Fibroblast of mammary gland (primary cell): ENCODE data around the gene NUP42.
"Not testable (repeated sequence)": the region's sequence is repeated elsewhere in the genome, so short reads cannot be mapped to it uniquely, and the experiment has no call there.

Source experiments
- DNase-seq: peaks from one replicate; pipeline ENCODE4 v3.0.0-alpha.2; 2010; ENCODE audit warnings: low read depth
- H3K4me3 ChIP-seq: 2 replicates; pipeline ENCODE4 v1.5.1; 2011; ENCODE audit warnings: low read depth, mild to moderate bottlenecking, low read length, moderate library complexity; ENCODE audit not compliant: control insufficient read depth
- CTCF ChIP-seq: conservative IDR thresholded peaks from 2 replicates; pipeline ENCODE4 v1.5.1; 2011; ENCODE audit warnings: low read depth, low read length, inconsistent platforms; ENCODE audit not compliant: control insufficient read depth, insufficient read depth

NUP42 gene

GRCh38 chr7:23183279-23184012 is 1.6 kb downstream of the NUP42 start:
- no peak for DNase-seq
- TF ChIP-seq CTCF = no peak
- H3K4me3 ChIP-seq = peak overlapping the region; percentile 93

DNA sequence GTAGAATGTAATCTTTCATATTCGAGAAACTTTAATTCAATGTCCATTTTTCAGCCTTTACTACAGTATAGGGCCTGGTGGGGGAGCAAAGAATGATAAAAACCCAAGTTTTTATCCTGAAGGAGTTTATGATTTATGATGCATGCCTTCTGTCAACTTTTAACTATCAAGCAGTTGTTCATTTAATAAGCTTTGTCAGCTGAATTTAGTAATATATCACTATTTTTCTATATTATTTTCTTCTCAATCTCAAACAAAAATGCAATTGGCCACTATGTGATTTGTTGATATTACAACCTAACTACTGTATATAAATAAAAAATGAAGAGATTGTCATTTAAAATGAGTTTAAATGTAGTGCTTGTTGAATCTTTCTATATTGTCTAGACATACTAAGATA is 2.4 kb downstream of the NUP42 start:
- no peak for TF ChIP-seq CTCF
- no peak overlapping the region for H3K4me3 ChIP-seq
- DNase-seq = no peak

DNA sequence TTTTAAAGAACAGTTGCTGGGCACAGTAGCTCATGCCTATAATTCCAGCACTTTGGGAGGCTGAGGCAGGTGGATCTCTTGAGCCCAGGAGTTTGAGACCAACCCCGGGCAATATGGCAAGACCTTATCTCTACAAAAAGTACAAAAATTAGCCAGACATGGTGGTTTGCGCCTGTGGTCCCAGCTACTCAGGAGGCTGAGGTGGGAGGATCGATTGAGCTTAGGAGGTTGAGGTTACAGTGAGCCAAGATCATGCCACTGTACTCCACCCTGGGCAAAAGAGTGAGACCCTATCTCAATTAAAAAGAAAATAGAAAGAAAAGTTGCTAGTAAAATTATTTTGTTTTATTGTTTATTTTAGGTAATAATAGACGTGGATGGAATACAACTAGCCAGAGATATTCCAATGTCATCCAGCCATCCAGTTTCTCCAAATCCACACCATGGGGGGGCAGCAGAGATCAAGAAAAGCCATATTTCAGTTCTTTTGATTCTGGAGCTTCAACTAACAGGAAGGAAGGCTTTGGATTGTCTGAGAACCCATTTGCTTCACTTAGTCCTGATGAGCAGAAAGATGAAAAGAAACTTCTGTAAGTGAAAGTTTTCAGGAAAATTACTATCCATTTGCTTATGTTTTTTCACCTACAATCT is 3.0 kb downstream of the NUP42 start:
- no peak overlapping the region for H3K4me3 ChIP-seq
- TF ChIP-seq CTCF = peak; percentile 65
- DNase-seq = peak; percentile 68

- H3K4me3 ChIP-seq = no peak overlapping the region
- no peak for DNase-seq
- no peak for TF ChIP-seq CTCF
Measured at GRCh38 chr7:23185980-23186379, 4.1 kb downstream of the NUP42 start.

GRCh38 chr7:23191022-23191421 is 9.2 kb downstream of the NUP42 start:
- TF ChIP-seq CTCF = no peak
- DNase-seq = no peak
- H3K4me3 ChIP-seq = no peak overlapping the region

GRCh38 chr7:23193650-23194227 is 11.9 kb downstream of the NUP42 start:
- not testable (repeated sequence) for DNase-seq, H3K4me3 ChIP-seq

- DNase-seq = no peak
- TF ChIP-seq CTCF = no peak
- no peak overlapping the region for H3K4me3 ChIP-seq
Measured at GRCh38 chr7:23196306-23196705, 14.5 kb downstream of the NUP42 start.

GRCh38 chr7:23197745-23198144 is 15.9 kb downstream of the NUP42 start:
- DNase-seq, H3K4me3 ChIP-seq: not testable (repeated sequence)
